ENCODE results near the gene UNC5A.

The UNC5A gene

DNA sequence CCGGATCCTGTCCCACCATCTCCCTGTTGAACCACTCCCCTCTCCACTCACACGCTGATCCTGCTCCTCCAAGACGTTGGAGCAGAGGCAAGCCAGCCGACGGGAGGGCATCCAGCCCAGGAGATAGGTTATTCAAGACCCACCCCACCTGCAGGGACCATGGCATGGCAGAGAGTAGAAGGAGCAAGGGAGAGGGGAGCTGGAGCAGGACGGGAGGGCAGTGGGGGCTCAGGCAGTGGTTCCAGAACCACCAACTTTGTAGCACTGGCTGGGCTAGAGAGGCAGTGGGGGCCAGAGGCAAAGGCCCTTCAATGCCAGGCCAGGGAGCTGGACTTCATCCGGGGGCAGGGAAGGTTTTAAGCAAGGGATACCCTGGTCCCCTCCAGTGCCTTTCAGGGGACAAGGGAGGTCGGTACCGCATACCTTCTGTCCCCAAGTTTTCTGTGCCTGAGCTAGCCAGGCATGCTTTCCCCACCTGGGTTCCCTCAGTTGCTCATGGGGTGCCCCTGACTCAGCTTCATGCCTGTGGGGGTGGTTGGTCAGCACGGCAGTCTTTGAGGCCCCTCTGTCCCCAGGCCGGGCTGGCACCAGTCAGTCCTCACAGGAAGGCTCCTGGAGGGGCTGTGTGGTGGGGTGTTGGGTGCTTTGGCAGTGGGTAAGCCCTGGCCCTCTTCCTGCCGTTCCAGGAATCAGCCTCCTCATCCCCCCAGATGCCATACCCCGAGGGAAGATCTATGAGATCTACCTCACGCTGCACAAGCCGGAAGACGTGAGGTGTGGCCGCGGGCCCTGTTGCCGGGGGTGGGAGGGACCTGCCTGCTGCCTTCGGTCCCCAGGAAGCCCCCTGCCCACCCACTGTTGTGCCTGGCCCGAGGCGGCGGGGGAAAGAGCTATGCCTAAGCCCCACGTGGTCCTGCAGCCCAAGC is 66.4 kb downstream of the UNC5A start:
- Histone ChIP-seq H3K4me1 (ENCODE audit: control insufficient read depth in 2 of 2, insufficient read depth in 1 of 2, low read depth in 1 of 2, low read length in 2 of 2) (peaks cover 7 to 18% of the 10 kb centered on the region in 2 donors), H2BK120ac (ENCODE audit: low read depth, low read length) (peak overlapping the region; percentile 43), H3K9ac (ENCODE audit: low read depth, low read length, poor library complexity) (peak overlapping the region; percentile 9), H3K9me3 (replicated peaks in 1 of 2; ENCODE audit: control insufficient read depth in 2 of 2, insufficient read depth in 1 of 2, low read depth in 1 of 2, low read length in 2 of 2) (no peaks in the 10 kb centered on the region), H3K4me2 (ENCODE audit: insufficient read depth, low read length, poor library complexity, severe bottlenecking) (no peak overlapping the region), H2BK12ac (ENCODE audit: low read length) (no peak overlapping the region), H3K4me3 (ENCODE audit: low read length in 2 of 2) (no peak overlapping the region), H2AFZ (ENCODE audit: low read length) (no peak overlapping the region), H3K79me1 (ENCODE audit: low read depth, low read length) (no peaks in the 10 kb centered on the region), H2BK15ac (ENCODE audit: low read length) (peak overlapping the region; percentile 54), H3K4ac (ENCODE audit: low read length) (no peak overlapping the region), H3K27me3 (ENCODE audit: control insufficient read depth in 3 of 3, insufficient read depth in 3 of 3, low read depth in 1 of 3, low read length in 3 of 3) (peaks cover 0 to 57% (median 0%) of the 10 kb centered on the region in 3 experiments), H4K91ac (ENCODE audit: low read depth, low read length, poor library complexity) (no peak overlapping the region), H3K14ac (ENCODE audit: low read length) (peak overlapping the region; percentile 47), H3K23ac (ENCODE audit: low read depth, low read length, poor library complexity) (peak overlapping the region; percentile 44), H2AK5ac (ENCODE audit: low read depth, low read length) (peak overlapping the region; percentile 96), H3K36me3 (replicated peaks in 1 of 2; ENCODE audit: control insufficient read depth in 2 of 2, insufficient read depth in 2 of 2, low read length in 2 of 2) (no peaks in the 10 kb centered on the region), H2BK5ac (ENCODE audit: low read length) (no peak overlapping the region), H3K27ac (replicated peaks; ENCODE audit: low read length) (no peak overlapping the region), H4K8ac (ENCODE audit: low read depth, low read length) (no peak overlapping the region), H3K18ac (ENCODE audit: low read length) (peak overlapping the region; percentile 93)
- WGBS, 2 donors (ENCODE audit: extremely low coverage in 2 of 2, insufficient read length in 2 of 2, insufficient replicate concordance in 1 of 2): no CpG with 5 or more reads among the region's 24 CpGs
- DNase-seq (ENCODE audit: low spot score): no peak

DNA sequence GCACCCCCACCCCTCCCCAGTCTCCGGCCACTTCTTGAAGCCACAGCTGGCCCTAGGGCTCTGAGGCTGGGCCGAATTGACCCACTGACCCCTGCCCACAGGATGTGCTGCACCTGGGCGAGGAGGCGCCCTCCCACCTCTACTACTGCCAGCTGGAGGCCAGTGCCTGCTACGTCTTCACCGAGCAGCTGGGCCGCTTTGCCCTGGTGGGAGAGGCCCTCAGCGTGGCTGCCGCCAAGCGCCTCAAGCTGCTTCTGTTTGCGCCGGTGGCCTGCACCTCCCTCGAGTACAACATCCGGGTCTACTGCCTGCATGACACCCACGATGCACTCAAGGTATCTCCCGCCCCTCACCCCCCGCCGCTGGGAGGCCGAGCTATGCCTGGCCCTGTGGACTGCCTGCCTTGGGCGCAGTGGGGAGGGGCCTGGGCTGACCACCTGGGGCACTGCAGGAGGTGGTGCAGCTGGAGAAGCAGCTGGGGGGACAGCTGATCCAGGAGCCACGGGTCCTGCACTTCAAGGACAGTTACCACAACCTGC is 67.5 kb downstream of the UNC5A start:
- peaks cover 0 to 57% (median 0%) of the 10 kb centered on the region in 3 experiments for H3K27me3 ChIP-seq (ENCODE audit: control insufficient read depth in 3 of 3, insufficient read depth in 3 of 3, low read depth in 1 of 3, low read length in 3 of 3)
- no CpG with 5 or more reads among the region's 21 CpGs for WGBS, 2 donors (ENCODE audit: extremely low coverage in 2 of 2, insufficient read length in 2 of 2, insufficient replicate concordance in 1 of 2)
- DNase-seq (ENCODE audit: low spot score): no peak

DNA sequence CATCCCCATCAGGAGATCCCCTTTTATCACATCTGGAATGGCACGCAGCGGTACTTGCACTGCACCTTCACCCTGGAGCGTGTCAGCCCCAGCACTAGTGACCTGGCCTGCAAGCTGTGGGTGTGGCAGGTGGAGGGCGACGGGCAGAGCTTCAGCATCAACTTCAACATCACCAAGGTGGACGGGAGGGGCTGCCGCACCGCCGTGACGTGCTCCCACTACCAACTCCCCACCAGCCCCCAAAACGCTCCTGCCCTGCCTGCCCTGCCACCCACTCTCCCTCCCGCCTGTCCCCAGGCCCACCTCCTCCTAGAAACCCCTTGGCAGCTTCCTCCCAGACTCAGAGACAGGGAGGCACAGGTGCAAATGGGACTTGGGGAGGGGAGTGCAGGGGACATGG is 68.1 kb downstream of the UNC5A start:
- Histone ChIP-seq H4K8ac (ENCODE audit: low read depth, low read length) (no peak overlapping the region), H3K4me2 (ENCODE audit: insufficient read depth, low read length, poor library complexity, severe bottlenecking) (no peak overlapping the region), H3K18ac (ENCODE audit: low read length) (peak overlapping the region; percentile 77), H2BK15ac (ENCODE audit: low read length) (peak overlapping the region; percentile 62), H3K9me3 (replicated peaks in 1 of 2; ENCODE audit: control insufficient read depth in 2 of 2, insufficient read depth in 1 of 2, low read depth in 1 of 2, low read length in 2 of 2) (no peaks in the 10 kb centered on the region), H3K23ac (ENCODE audit: low read depth, low read length, poor library complexity) (peak overlapping the region; percentile 95), H2BK120ac (ENCODE audit: low read depth, low read length) (no peak overlapping the region), H3K14ac (ENCODE audit: low read length) (no peak overlapping the region), H4K91ac (ENCODE audit: low read depth, low read length, poor library complexity) (no peak overlapping the region), H3K4me3 (ENCODE audit: low read length in 2 of 2) (no peak overlapping the region), H3K27ac (replicated peaks; ENCODE audit: low read length) (no peak overlapping the region), H2BK12ac (ENCODE audit: low read length) (peak overlapping the region; percentile 82), H2AFZ (ENCODE audit: low read length) (no peak overlapping the region), H3K27me3 (ENCODE audit: control insufficient read depth in 3 of 3, insufficient read depth in 3 of 3, low read depth in 1 of 3, low read length in 3 of 3) (peaks cover 0 to 52% (median 0%) of the 10 kb centered on the region in 3 experiments), H2AK5ac (ENCODE audit: low read depth, low read length) (peak overlapping the region; percentile 96), H3K36me3 (replicated peaks in 1 of 2; ENCODE audit: control insufficient read depth in 2 of 2, insufficient read depth in 2 of 2, low read length in 2 of 2) (no peaks in the 10 kb centered on the region), H3K9ac (ENCODE audit: low read depth, low read length, poor library complexity) (no peak overlapping the region), H3K79me1 (ENCODE audit: low read depth, low read length) (no peaks in the 10 kb centered on the region), H3K4ac (ENCODE audit: low read length) (no peak overlapping the region), H3K4me1 (ENCODE audit: control insufficient read depth in 2 of 2, insufficient read depth in 1 of 2, low read depth in 1 of 2, low read length in 2 of 2) (peaks cover 17 to 21% of the 10 kb centered on the region in 2 donors), H2BK5ac (ENCODE audit: low read length) (peak overlapping the region; percentile 35)
- WGBS, 2 donors (ENCODE audit: extremely low coverage in 2 of 2, insufficient read length in 2 of 2, insufficient replicate concordance in 1 of 2): no CpG with 5 or more reads among the region's 12 CpGs
- no peak for DNase-seq (ENCODE audit: low spot score)

More for the DNA sequence above, 67.5 kb downstream of the UNC5A start:
- Histone ChIP-seq H3K9me3 (replicated peaks in 1 of 2; ENCODE audit: control insufficient read depth in 2 of 2, insufficient read depth in 1 of 2, low read depth in 1 of 2, low read length in 2 of 2) (no peaks in the 10 kb centered on the region), H2AFZ (ENCODE audit: low read length) (no peak overlapping the region), H3K4me3 (ENCODE audit: low read length in 2 of 2) (no peak overlapping the region), H3K9ac (ENCODE audit: low read depth, low read length, poor library complexity) (peak overlapping the region; percentile 56), H2BK5ac (ENCODE audit: low read length) (no peak overlapping the region), H3K79me1 (ENCODE audit: low read depth, low read length) (no peaks in the 10 kb centered on the region), H2BK120ac (ENCODE audit: low read depth, low read length) (peak overlapping the region; percentile 43), H3K18ac (ENCODE audit: low read length) (peak overlapping the region; percentile 93), H3K4me2 (ENCODE audit: insufficient read depth, low read length, poor library complexity, severe bottlenecking) (no peak overlapping the region), H2BK12ac (ENCODE audit: low read length) (peak overlapping the region; percentile 93), H4K91ac (ENCODE audit: low read depth, low read length, poor library complexity) (no peak overlapping the region), H3K23ac (ENCODE audit: low read depth, low read length, poor library complexity) (no peak overlapping the region), H2BK15ac (ENCODE audit: low read length) (no peak overlapping the region), H3K4ac (ENCODE audit: low read length) (no peak overlapping the region), H3K27ac (replicated peaks; ENCODE audit: low read length) (no peak overlapping the region), H3K4me1 (ENCODE audit: control insufficient read depth in 2 of 2, insufficient read depth in 1 of 2, low read depth in 1 of 2, low read length in 2 of 2) (peaks cover 15 to 18% of the 10 kb centered on the region in 2 donors), H3K36me3 (replicated peaks in 1 of 2; ENCODE audit: control insufficient read depth in 2 of 2, insufficient read depth in 2 of 2, low read length in 2 of 2) (no peaks in the 10 kb centered on the region), H2AK5ac (ENCODE audit: low read depth, low read length) (peak overlapping the region; percentile 96), H4K8ac (ENCODE audit: low read depth, low read length) (no peak overlapping the region), H3K14ac (ENCODE audit: low read length) (peak overlapping the region; percentile 87)
